Tibial artery (tissue), 4 donors: ENCODE measurements around the gene ARPC4.

Experiments
- DNase-seq, 2 donors: peaks; one replicate each; pipeline ENCODE4 v3.0.0-alpha.2; 2019
- H3K27ac ChIP-seq, 2 donors: fragments of 200-600 bp; sonication (generic) in 1 of 2; 1 replicate in 1 of 2; 2 replicates in 1 of 2; pipeline ENCODE4 v1.5.1; 2018 to 2019; ENCODE audit warnings: mild to moderate bottlenecking in 1 of 2
- H3K27me3 ChIP-seq, 2 donors: fragments of 200-600 bp; sonication (generic) in 1 of 2; one replicate each; pipeline versions ENCODE4 v1.5.1 to v1.6.0; 2016 to 2019
- H3K36me3 ChIP-seq, 3 donors: fragments of 200-600 bp; sonication (generic) in 2 of 3; one replicate each; pipeline ENCODE4 v1.5.1; 2016 to 2019; ENCODE audit warnings: mild to moderate bottlenecking in 2 of 3
- H3K4me1 ChIP-seq, 4 donors: fragments of 200-600 bp; sonication (generic) in 2 of 4; 1 replicate in 3 of 4; 2 replicates in 1 of 4; pipeline ENCODE4 v1.5.1; 2016 to 2019
- H3K4me3 ChIP-seq, 2 donors: fragments of 200-600 bp; sonication (generic) in 1 of 2; 1 replicate in 1 of 2; 2 replicates in 1 of 2; pipeline ENCODE4 v1.5.1; 2018 to 2019; ENCODE audit warnings: mild to moderate bottlenecking in 2 of 2
- H3K9me3 ChIP-seq, 3 donors: fragments of 200-600 bp; sonication (generic) in 1 of 3; one replicate each; pipeline ENCODE4 v1.5.1; 2016 to 2019
- intact Hi-C: fragments of 100-400 bp; cut with DNase I; formaldehyde crosslinking; loops from one replicate; pipeline ENCODE4 v1.15.0; 2023; ENCODE audit warnings: low total_unique reads
- TF ChIP-seq, protein P1 (sequence below), 2 experiments: fragments of 200-600 bp in 1 of 2; fragments of 450-650 bp in 1 of 2; IDR thresholded peaks; one replicate each; pipeline ENCODE4 v1.5.1; 2017 to 2019; ENCODE audit warnings: antibody characterized with exemption in 2 of 2, mild to moderate bottlenecking in 1 of 2, moderate library complexity in 1 of 2

ARPC4 gene

DNA sequence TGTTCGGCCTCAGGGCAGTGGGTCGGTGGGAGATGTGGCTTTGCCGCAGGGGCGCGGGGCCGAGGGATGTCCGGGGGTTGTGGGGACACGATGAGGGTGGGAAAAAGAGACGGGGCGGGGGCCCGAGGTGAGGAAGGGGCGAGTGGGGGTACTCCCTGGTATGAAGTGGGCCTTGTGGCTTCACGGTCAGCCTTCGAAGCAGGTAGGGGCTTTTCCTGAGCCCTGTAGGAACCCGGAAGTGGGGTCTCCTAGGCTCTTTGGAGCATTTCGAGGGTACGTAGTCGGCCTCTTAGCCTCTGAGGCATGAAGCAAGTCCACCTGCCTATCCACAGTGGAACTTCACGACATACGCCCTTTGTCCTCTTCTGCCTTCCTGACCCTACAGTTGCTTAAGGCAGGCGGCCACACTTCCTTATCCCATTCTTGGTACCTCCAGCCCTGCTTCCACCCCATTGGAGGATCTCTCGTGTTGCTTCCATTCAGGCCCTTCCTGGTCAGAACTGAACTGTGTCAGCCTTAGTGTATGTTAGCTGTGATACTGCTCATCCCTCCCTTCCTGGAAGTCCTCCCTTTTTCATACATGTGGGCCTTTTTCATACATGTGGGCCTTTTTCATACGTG is 389 bp downstream of the ARPC4 start:
- H3K36me3 ChIP-seq: peaks cover 25 to 52% (median 33%) of the 10 kb centered on the region in 3 donors
- no peaks in the 10 kb centered on the region for H3K27me3 ChIP-seq
- peak in 1 of 2 donors; percentile 38 for DNase-seq
- H3K27ac ChIP-seq: peak overlapping the region; percentile 94 to 97
- no peaks in the 10 kb centered on the region for H3K9me3 ChIP-seq
- TF ChIP-seq, protein P1, sequence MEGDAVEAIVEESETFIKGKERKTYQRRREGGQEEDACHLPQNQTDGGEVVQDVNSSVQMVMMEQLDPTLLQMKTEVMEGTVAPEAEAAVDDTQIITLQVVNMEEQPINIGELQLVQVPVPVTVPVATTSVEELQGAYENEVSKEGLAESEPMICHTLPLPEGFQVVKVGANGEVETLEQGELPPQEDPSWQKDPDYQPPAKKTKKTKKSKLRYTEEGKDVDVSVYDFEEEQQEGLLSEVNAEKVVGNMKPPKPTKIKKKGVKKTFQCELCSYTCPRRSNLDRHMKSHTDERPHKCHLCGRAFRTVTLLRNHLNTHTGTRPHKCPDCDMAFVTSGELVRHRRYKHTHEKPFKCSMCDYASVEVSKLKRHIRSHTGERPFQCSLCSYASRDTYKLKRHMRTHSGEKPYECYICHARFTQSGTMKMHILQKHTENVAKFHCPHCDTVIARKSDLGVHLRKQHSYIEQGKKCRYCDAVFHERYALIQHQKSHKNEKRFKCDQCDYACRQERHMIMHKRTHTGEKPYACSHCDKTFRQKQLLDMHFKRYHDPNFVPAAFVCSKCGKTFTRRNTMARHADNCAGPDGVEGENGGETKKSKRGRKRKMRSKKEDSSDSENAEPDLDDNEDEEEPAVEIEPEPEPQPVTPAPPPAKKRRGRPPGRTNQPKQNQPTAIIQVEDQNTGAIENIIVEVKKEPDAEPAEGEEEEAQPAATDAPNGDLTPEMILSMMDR (IDR thresholded peaks at IDR 0.05): no peak
- H3K4me1 ChIP-seq: peaks cover 0 to 44% (median 37%) of the 10 kb centered on the region in 4 donors
- H3K4me3 ChIP-seq: peak overlapping the region; percentile 68 to 95
- intact Hi-C loops: loop anchor here (2.0 kb wide), 1 partner anchor 22 kb away; no protein-coding TSS in a partner anchor

DNA sequence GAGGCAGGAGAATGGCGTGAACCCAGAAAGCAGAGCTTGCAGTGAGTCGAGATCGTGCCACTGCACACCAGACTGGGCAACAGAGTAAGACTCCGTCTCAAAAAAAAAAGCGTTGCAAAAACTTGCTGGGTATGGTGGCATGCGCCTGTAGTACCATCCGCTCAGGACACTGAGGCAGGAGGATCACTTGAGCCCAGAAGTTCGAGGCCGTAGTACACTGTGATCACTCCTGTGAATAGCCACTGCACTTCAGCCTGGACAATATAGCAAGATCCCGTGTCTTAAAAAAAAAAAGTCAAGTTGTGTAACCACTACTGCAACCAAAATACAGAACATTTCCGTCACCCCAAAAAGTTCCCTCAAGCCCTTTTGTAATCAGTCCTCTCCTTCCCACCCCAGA is 1.5 kb downstream of the ARPC4 start:
- intact Hi-C loops: no loop called here
- no peak overlapping the region for H3K27ac ChIP-seq
- H3K9me3 ChIP-seq: no peaks in the 10 kb centered on the region
- H3K36me3 ChIP-seq: peaks cover 26 to 52% (median 33%) of the 10 kb centered on the region in 3 donors
- TF ChIP-seq, protein P1 (IDR thresholded peaks at IDR 0.05): no peak
- peak overlapping the region; percentile 68 to 95 for H3K4me3 ChIP-seq
- no peak for DNase-seq
- no peaks in the 10 kb centered on the region for H3K27me3 ChIP-seq
- peaks cover 0 to 44% (median 37%) of the 10 kb centered on the region in 4 donors for H3K4me1 ChIP-seq

DNA sequence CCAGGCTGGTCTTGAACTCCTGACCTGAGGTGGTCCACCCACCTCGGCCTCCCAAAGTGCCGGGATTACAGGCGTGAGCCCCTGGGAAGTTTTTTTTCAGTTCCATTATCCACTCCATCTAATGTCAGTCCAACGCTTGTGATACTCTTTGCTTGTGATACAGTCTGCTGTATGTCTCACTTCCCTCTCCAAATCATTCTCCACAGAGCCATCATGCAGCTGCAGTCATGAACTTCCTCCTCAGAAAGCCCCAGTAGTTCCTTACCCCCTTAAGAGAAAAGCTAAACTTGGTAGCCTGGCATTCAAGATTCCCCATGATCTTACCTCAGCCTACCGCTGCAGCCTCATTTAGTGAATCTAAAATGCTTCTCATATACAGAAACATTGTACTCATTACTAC is 2.3 kb downstream of the ARPC4 start:
- peaks cover 0 to 44% (median 37%) of the 10 kb centered on the region in 4 donors for H3K4me1 ChIP-seq
- TF ChIP-seq, protein P1 (IDR thresholded peaks at IDR 0.05): no peak
- no peak overlapping the region for H3K27ac ChIP-seq
- H3K4me3 ChIP-seq: no peak overlapping the region
- intact Hi-C loops: no loop called here
- no peaks in the 10 kb centered on the region for H3K27me3 ChIP-seq
- peaks cover 29 to 52% (median 34%) of the 10 kb centered on the region in 3 donors for H3K36me3 ChIP-seq
- H3K9me3 ChIP-seq: no peaks in the 10 kb centered on the region
- no peak for DNase-seq

DNA sequence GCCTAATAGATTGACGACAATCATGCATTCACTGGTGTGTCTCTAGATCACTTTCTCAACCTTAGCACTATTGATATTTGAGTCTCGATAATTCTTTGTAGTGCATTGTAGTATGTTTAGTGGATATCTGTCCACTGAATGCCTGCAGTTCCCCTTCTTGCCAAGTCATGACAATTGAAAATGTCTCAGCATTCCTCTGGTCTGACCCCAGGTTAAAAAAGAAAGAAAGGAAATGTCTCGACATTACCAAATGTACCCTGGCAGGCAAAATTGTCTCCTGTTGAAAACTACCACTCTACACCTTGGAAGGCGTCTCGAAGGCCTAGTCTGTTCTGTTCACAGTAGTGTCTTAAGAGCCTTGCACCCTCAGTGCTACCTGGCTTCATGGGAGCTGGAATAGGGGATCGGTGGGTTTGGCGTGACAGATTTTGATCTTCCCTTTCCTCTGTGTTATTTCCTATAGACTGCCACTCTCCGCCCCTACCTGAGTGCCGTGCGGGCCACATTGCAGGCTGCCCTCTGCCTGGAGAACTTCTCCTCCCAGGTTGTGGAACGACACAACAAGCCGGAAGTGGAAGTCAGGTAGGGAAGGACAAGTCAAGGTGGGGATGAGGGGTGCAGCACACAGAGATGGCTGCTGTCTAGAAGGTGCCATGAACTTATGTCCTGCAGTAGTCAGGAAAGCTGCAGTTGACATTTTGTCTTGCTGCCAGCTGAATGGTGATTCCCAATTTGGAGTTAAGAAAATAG is 4.5 kb downstream of the ARPC4 start:
- Histone ChIP-seq H3K9me3 (no peaks in the 10 kb centered on the region), H3K27me3 (no peaks in the 10 kb centered on the region), H3K4me1 (peaks cover 0 to 31% (median 22%) of the 10 kb centered on the region in 4 donors), H3K36me3 (peaks cover 49 to 65% (median 52%) of the 10 kb centered on the region in 3 donors), H3K27ac (no peak overlapping the region), H3K4me3 (no peak overlapping the region)
- TF ChIP-seq, protein P1 (IDR thresholded peaks at IDR 0.05): no peak
- DNase-seq: no peak
- intact Hi-C loops: no loop called here

DNA sequence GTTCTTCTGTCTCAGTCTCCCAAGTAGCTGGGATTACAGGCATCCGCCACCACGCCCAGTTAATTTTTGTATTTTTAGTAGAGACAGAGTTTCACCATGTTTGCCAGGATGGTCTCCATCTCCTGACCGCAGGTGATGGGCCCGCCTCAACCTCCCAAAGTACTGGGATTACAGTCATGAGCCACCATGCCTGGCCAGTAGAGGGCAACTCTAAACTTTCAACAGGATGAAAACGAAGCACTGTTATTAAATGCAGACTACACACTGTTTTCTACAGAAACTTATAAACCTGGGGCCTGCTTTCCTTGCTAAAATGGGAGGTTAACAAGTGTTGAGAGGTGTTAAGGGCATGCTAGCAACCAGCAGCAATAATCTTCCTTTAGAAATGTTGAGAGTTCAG is 7.6 kb downstream of the ARPC4 start:
- Histone ChIP-seq H3K4me3 (no peak overlapping the region), H3K36me3 (peaks cover 78 to 90% (median 83%) of the 10 kb centered on the region in 3 donors), H3K4me1 (peaks cover 0 to 7% (median 4%) of the 10 kb centered on the region in 4 donors), H3K27me3 (no peaks in the 10 kb centered on the region), H3K27ac (no peak overlapping the region), H3K9me3 (no peaks in the 10 kb centered on the region)
- intact Hi-C loops: no loop called here
- TF ChIP-seq, protein P1 (IDR thresholded peaks at IDR 0.05): no peak
- no peak for DNase-seq
